Tibial artery (tissue), 4 donors: ENCODE data around the gene ATE1.
"Not testable (repeated sequence)": the region's sequence is repeated elsewhere in the genome, so short reads cannot be mapped to it uniquely, and the experiment has no call there.

ENCODE experiments used
- DNase-seq, 2 donors: peaks; one replicate each; pipeline ENCODE4 v3.0.0-alpha.2; 2019
- H3K27ac ChIP-seq, 2 donors: fragments of 200-600 bp; sonication (generic) in 1 of 2; 1 replicate in 1 of 2; 2 replicates in 1 of 2; pipeline ENCODE4 v1.5.1; 2018 to 2019; ENCODE audit warnings: mild to moderate bottlenecking in 1 of 2
- H3K27me3 ChIP-seq, 2 donors: fragments of 200-600 bp; sonication (generic) in 1 of 2; one replicate each; pipeline versions ENCODE4 v1.5.1 to v1.6.0; 2016 to 2019
- H3K36me3 ChIP-seq, 3 donors: fragments of 200-600 bp; sonication (generic) in 2 of 3; one replicate each; pipeline ENCODE4 v1.5.1; 2016 to 2019; ENCODE audit warnings: mild to moderate bottlenecking in 2 of 3
- H3K4me1 ChIP-seq, 4 donors: fragments of 200-600 bp; sonication (generic) in 2 of 4; 1 replicate in 3 of 4; 2 replicates in 1 of 4; pipeline ENCODE4 v1.5.1; 2016 to 2019
- H3K4me3 ChIP-seq, 2 donors: fragments of 200-600 bp; sonication (generic) in 1 of 2; 1 replicate in 1 of 2; 2 replicates in 1 of 2; pipeline ENCODE4 v1.5.1; 2018 to 2019; ENCODE audit warnings: mild to moderate bottlenecking in 2 of 2
- H3K9me3 ChIP-seq, 3 donors: fragments of 200-600 bp; sonication (generic) in 1 of 3; one replicate each; pipeline ENCODE4 v1.5.1; 2016 to 2019
- intact Hi-C: fragments of 100-400 bp; cut with DNase I; formaldehyde crosslinking; loops from one replicate; pipeline ENCODE4 v1.15.0; 2023; ENCODE audit warnings: low total_unique reads
- TF ChIP-seq, protein P1 (sequence below), 2 experiments: fragments of 200-600 bp in 1 of 2; fragments of 450-650 bp in 1 of 2; IDR thresholded peaks; one replicate each; pipeline ENCODE4 v1.5.1; 2017 to 2019; ENCODE audit warnings: antibody characterized with exemption in 2 of 2, mild to moderate bottlenecking in 1 of 2, moderate library complexity in 1 of 2

The ATE1 gene

DNA sequence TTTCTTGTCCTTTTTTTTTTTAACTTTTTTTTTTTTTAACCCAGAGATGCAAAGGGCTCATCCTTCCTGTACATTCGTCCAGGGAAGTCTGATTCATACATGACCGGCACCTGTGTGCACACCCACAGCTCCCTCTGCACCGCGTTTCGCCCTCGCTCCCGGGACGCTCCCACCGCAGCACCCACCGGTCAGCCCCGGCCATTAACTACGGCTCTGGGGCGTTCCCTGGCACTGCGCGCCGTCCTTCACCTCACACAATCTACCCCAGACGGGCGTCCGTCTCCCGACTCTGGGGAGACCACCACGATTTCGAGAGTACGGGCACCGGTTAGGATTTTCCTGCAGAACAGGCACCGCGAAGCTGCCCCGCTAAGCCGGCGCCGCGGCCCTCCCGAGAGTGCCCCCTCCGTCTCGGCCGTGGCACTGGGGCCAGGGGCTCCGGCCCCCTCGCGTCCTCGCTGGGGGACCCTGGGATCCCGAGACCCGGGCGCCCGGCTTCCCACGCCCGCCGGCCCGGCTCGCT, 452 bp downstream of the ATE1 start:
- H3K4me1 ChIP-seq = peaks cover 0 to 32% (median 11%) of the 10 kb centered on the region in 4 donors
- H3K36me3 ChIP-seq = peaks cover 0 to 9% (median 0%) of the 10 kb centered on the region in 3 donors
- H3K4me3 ChIP-seq = peak overlapping the region; percentile 73 to 98
- H3K27ac ChIP-seq = peak overlapping the region; percentile 93 to 99
- no peaks in the 10 kb centered on the region for H3K9me3 ChIP-seq
- DNase-seq = peak; percentile 42 to 73
- no peaks in the 10 kb centered on the region for H3K27me3 ChIP-seq
- TF ChIP-seq, protein P1, sequence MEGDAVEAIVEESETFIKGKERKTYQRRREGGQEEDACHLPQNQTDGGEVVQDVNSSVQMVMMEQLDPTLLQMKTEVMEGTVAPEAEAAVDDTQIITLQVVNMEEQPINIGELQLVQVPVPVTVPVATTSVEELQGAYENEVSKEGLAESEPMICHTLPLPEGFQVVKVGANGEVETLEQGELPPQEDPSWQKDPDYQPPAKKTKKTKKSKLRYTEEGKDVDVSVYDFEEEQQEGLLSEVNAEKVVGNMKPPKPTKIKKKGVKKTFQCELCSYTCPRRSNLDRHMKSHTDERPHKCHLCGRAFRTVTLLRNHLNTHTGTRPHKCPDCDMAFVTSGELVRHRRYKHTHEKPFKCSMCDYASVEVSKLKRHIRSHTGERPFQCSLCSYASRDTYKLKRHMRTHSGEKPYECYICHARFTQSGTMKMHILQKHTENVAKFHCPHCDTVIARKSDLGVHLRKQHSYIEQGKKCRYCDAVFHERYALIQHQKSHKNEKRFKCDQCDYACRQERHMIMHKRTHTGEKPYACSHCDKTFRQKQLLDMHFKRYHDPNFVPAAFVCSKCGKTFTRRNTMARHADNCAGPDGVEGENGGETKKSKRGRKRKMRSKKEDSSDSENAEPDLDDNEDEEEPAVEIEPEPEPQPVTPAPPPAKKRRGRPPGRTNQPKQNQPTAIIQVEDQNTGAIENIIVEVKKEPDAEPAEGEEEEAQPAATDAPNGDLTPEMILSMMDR (IDR thresholded peaks at IDR 0.05) = no peak
- intact Hi-C loops = loop anchor here (5.0 kb wide), 1 partner anchor 125 kb away; no protein-coding TSS in a partner anchor

DNA sequence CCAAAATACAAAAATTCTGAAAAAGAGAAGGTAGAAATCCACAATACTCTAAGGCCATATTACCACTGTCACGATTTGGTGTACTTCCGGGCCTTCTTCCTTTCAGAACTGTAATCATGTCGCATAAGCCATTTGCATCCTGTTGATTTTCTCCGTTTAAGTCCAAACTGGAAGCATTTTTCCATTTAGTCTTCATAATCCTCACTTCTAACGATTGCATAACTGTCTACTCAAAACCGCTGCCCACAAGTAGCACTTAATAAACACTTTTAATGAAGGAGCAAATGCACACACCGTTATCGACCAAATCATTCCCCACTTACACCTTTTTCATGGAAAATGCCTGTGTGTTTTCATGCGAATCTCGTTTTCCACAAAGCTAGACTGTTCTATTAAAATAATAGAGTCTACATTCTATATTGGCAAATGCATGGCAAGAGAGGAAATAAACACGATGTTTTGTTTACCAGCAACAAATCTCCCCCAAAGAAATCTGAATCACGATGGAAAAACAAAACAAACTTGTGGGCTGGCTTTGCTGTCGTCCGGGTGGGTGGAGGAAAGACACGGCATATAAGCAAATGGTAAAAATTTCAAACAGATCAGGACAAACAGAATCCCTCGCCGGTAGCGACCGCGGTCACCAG, 1.0 kb downstream of the ATE1 start:
- Histone ChIP-seq H3K27me3 (no peaks in the 10 kb centered on the region), H3K27ac (peak overlapping the region; percentile 93 to 99), H3K36me3 (peaks cover 1 to 11% (median 2%) of the 10 kb centered on the region in 3 donors), H3K4me1 (peaks cover 0 to 32% (median 11%) of the 10 kb centered on the region in 4 donors), H3K9me3 (no peaks in the 10 kb centered on the region), H3K4me3 (peak overlapping the region; percentile 73 to 98)
- DNase-seq = no peak
- intact Hi-C loops = loop anchor here (5.0 kb wide), 1 partner anchor 126 kb away; no protein-coding TSS in a partner anchor
- TF ChIP-seq, protein P1 (IDR thresholded peaks at IDR 0.05) = no peak

DNA sequence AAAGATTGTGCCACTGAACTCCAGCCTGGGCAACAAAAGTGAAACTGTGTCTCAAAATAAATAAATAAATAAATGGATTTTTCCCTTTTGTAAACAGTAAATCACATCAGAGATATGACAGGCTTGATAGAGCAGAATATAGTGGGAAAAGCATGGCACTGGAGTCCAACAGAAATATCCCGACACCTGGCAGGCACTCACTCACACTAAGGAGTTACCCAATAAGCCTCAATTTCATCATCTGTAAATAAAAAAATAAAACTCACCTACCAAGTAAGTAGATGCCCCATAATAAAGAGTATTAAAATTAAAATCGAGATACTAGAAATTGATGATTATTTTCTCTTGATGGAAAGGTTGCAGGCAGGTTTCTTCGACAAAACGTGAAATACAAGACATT, 1.7 kb downstream of the ATE1 start:
- Histone ChIP-seq H3K4me3 (peak overlapping the region in 1 of 2 donors; percentile 73), H3K4me1 (peaks cover 0 to 32% (median 11%) of the 10 kb centered on the region in 4 donors), H3K36me3 (peaks cover 6 to 11% (median 8%) of the 10 kb centered on the region in 3 donors), H3K27me3 (no peaks in the 10 kb centered on the region), H3K27ac (peak overlapping the region in 1 of 2 donors; percentile 93), H3K9me3 (no peaks in the 10 kb centered on the region)
- no peak for DNase-seq
- TF ChIP-seq, protein P1 (IDR thresholded peaks at IDR 0.05) = no peak
- intact Hi-C loops = loop anchor here (5.0 kb wide), 1 partner anchor 126 kb away; no protein-coding TSS in a partner anchor

DNA sequence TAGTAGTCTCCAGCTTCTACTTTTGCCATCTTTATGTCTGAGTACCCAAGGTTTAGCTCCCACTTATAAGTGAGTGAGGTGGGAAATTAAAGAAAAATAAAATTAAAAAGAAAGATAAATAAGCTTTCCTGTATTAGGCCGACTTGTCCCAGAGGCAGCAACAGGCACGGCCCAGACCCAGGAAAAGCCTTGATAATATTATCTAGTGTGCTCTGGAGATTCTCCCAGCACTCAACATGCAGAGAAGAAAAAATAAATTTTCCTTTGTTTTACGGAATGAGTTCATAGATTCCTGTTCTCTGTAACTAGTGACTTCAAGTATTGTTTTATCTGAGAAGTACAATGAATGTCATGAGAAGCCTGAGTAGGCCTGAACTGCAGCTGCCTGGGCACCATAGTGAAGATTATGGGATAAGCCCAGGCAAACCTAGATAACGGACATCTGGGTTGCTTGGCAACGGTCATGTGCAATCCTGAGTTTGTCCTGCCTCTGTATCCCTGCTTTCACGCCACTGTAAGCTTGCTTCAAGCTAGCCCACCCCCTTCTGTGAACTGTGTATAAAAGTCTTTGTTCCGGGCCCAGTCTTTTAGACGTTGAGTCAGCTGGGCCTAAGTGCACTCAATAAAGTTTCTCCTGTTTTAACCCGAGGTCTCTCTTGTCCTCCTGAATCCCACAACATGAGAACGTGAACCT, 6.4 kb downstream of the ATE1 start:
- peaks cover 11 to 22% (median 21%) of the 10 kb centered on the region in 3 donors for H3K36me3 ChIP-seq
- H3K4me3 ChIP-seq = no peak overlapping the region
- peaks cover 0 to 11% (median 4%) of the 10 kb centered on the region in 4 donors for H3K4me1 ChIP-seq
- no peak for DNase-seq
- H3K9me3 ChIP-seq = no peaks in the 10 kb centered on the region
- H3K27ac ChIP-seq = no peak overlapping the region
- TF ChIP-seq, protein P1 (IDR thresholded peaks at IDR 0.05) = no peak
- H3K27me3 ChIP-seq = no peaks in the 10 kb centered on the region
- intact Hi-C loops = no loop called here

DNA sequence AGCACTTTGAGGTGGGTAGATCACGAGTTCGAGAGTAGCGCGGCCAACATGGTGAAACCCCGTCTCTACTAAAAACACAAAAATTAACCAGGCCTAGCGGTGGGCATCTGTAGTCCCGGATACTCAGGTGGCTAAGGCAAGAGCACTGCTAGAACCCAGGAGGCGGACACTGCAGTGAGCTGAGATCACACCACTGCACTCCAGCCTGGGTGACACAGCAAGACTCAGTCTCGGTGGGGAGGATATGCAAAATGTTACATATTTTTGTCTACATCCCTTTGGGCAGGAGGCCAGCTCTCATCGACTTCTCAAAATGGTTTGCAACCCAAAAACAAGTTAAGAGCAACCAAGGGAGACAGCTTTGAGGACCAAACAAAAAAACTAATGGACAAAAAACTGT, 8.2 kb downstream of the ATE1 start:
- intact Hi-C loops = no loop called here
- Histone ChIP-seq H3K9me3 (no peaks in the 10 kb centered on the region), H3K4me3 (no peak overlapping the region), H3K27ac (no peak overlapping the region), H3K4me1 (no peaks in the 10 kb centered on the region), H3K27me3 (no peaks in the 10 kb centered on the region), H3K36me3 (peaks cover 11 to 30% (median 23%) of the 10 kb centered on the region in 3 donors)
- TF ChIP-seq, protein P1 (IDR thresholded peaks at IDR 0.05) = no peak
- DNase-seq = no peak

DNA sequence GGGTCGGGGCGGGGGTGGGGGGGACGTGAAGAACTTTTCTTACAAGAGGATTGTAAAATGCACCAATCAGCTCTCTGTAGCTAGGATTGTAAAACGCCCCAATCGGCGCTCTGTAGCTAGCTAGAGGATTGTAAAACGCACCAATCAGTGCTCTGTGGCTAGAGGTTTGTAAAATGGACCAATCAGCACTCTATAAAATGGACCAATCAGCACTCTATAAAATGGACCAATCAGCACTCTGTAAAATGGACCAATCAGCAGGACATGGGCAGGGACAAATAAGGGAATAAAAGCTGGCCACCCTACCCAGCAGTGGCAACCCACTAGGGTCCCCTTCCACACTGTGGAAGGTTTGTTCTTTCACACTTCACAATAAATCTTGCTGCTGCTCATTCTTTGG, 9.0 kb downstream of the ATE1 start:
- DNase-seq, H3K27me3 ChIP-seq, H3K27ac ChIP-seq, H3K4me1 ChIP-seq, H3K4me3 ChIP-seq, intact Hi-C loops, H3K9me3 ChIP-seq: not testable (repeated sequence)
- peaks cover 11 to 30% (median 30%) of the 10 kb centered on the region in 3 donors for H3K36me3 ChIP-seq
